Measurements from ENCODE around the gene IGLL1. TPM values are rescaled to one million over a fixed set of nuclear protein-coding genes. Genes with fewer than 3 reads are reported as not detected.
"Not testable (repeated sequence)": the region's sequence is repeated elsewhere in the genome, so short reads cannot be mapped to it uniquely, and the experiment has no call there.

Gene IGLL1
- total and polyA plus RNA-seq, 5 experiments from 2014 or later, result not detected

- Mint-ChIP-seq H3K9me3 (peaks cover 0 to 2% (median 0%) of the 10 kb centered on the region in 9 donors), H3K4me1 (peaks cover 8 to 9% (median 9%) of the 10 kb centered on the region in 4 donors), H3K27me3 (peaks cover 12 to 43% (median 16%) of the 10 kb centered on the region in 5 donors), H3K4me3 (peak overlapping the region; percentile 44 to 84 (median 73)), H3K36me3 (no peaks in the 10 kb centered on the region), H3K27ac (no peak overlapping the region)
- POLR2A ChIA-PET, result no interaction called here
- ATAC-seq, result no peak
- DNase-seq, result peak in 1 of 10 donors; percentile 59
Observed at GRCh38 chr22:23566705-23567475, 13.2 kb downstream of the IGLL1 start.

DNA sequence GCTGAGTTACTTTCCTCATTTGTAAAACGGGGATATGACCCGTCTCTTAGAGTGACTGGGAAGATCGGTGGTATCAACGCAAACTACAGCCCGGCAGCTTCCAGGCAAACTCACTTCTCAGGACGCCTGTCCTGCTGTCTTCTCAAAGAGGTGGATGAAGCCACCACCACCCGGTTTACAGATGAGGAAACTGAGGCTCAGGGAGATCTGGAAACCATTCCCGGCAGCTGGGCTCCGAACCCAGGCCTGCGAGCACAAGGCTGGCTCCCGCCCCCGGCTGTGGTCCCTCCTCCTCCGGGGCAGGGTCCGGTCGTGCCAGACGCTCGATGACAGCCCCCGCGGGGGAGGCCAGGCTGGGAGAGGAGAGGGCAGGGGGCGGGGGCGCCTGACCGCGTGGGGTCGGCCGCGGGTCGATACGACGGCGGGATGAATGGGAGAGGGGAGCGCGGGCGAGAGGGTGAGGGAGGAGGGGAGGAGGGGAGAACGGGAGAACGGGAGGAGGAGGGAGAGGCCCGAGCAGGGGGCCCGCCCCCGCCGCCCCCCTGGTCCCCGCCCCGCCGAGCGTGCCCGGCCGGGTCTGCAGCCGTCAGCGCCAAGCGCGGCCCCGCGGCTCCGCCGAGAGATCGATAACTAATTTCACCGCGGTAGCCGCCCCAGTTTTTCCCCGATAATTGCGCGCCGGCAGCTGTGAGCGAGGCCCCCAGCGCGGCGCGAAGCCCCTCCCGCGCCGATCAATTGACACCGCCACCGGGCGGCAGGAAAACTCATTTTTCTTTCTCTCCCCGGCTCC is 14.0 kb downstream of the IGLL1 start:
- peaks cover 8 to 9% (median 9%) of the 10 kb centered on the region in 4 donors for H3K4me1 Mint-ChIP-seq
- no peaks in the 10 kb centered on the region for H3K36me3 Mint-ChIP-seq
- H3K27ac Mint-ChIP-seq, result peak overlapping the region in 4 of 10 donors; percentile 10 to 88 (median 46)
- POLR2A ChIA-PET, result no interaction called here
- ATAC-seq (peak; percentile 46 to 47), DNase-seq (peak in 1 of 10 donors; percentile 36)
- H3K27me3 Mint-ChIP-seq, result peaks cover 12 to 45% (median 16%) of the 10 kb centered on the region in 5 donors
- H3K4me3 Mint-ChIP-seq, result peak overlapping the region; percentile 77 to 90 (median 88)
- no peaks in the 10 kb centered on the region for H3K9me3 Mint-ChIP-seq

- H3K4me1 Mint-ChIP-seq, result peaks cover 8 to 9% (median 9%) of the 10 kb centered on the region in 4 donors
- ATAC-seq (peak; percentile 49 to 73), DNase-seq (peak in 3 of 10 donors; percentile 5 to 38 (median 9))
- H3K36me3 Mint-ChIP-seq, result no peaks in the 10 kb centered on the region
- H3K27ac Mint-ChIP-seq, result peak overlapping the region in 4 of 10 donors; percentile 10 to 88 (median 57)
- no peaks in the 10 kb centered on the region for H3K9me3 Mint-ChIP-seq
- POLR2A ChIA-PET, result no interaction called here
- H3K27me3 Mint-ChIP-seq, result peaks cover 12 to 45% (median 16%) of the 10 kb centered on the region in 5 donors
- H3K4me3 Mint-ChIP-seq, result peak overlapping the region; percentile 77 to 90 (median 88)
Observed at GRCh38 chr22:23565305-23565914, 14.7 kb downstream of the IGLL1 start.

- H3K4me3 Mint-ChIP-seq, result peak overlapping the region in 3 of 10 donors; percentile 7 to 38 (median 33)
Observed at GRCh38 chr22:23564276-23564675, 15.8 kb downstream of the IGLL1 start.

GRCh38 chr22:23563111-23563510 is 17.0 kb downstream of the IGLL1 start:
- Mint-ChIP-seq H3K9me3 (no peaks in the 10 kb centered on the region), H3K27me3 (peaks cover 12 to 41% (median 20%) of the 10 kb centered on the region in 5 donors), H3K36me3 (no peaks in the 10 kb centered on the region), H3K27ac (no peak overlapping the region), H3K4me1 (peaks cover 8 to 9% (median 9%) of the 10 kb centered on the region in 4 donors), H3K4me3 (no peak overlapping the region)
- ATAC-seq (no peak), DNase-seq (no peak)
- POLR2A ChIA-PET, result no interaction called here

More at GRCh38 chr22:23564276-23564675, 15.8 kb downstream of the IGLL1 start:
- Mint-ChIP-seq H3K4me1 (peaks cover 8 to 9% (median 9%) of the 10 kb centered on the region in 4 donors), H3K27ac (no peak overlapping the region), H3K9me3 (no peaks in the 10 kb centered on the region), H3K36me3 (no peaks in the 10 kb centered on the region), H3K27me3 (peaks cover 12 to 42% (median 16%) of the 10 kb centered on the region in 5 donors)
- DNase-seq (no peak), ATAC-seq (no peak)
- POLR2A ChIA-PET, result no interaction called here

- DNase-seq (no peak), ATAC-seq (no peak)
- Mint-ChIP-seq H3K27ac (no peak overlapping the region), H3K4me1 (peaks cover 5 to 9% (median 9%) of the 10 kb centered on the region in 4 donors), H3K4me3 (peak overlapping the region in 1 of 10 donors; percentile 24), H3K27me3 (peaks cover 9 to 35% (median 14%) of the 10 kb centered on the region in 5 donors), H3K36me3 (no peaks in the 10 kb centered on the region), H3K9me3 (no peaks in the 10 kb centered on the region)
- POLR2A ChIA-PET, result no interaction called here
Observed at GRCh38 chr22:23562186-23562585, 17.9 kb downstream of the IGLL1 start.

GRCh38 chr22:23561025-23561510 is 19.0 kb downstream of the IGLL1 start:
- H3K27me3 Mint-ChIP-seq, result peaks cover 5 to 29% (median 13%) of the 10 kb centered on the region in 5 donors
- H3K4me3 Mint-ChIP-seq, DNase-seq, H3K36me3 Mint-ChIP-seq, H3K27ac Mint-ChIP-seq, H3K4me1 Mint-ChIP-seq, H3K9me3 Mint-ChIP-seq, ATAC-seq, POLR2A ChIA-PET: not testable (repeated sequence)

DNA sequence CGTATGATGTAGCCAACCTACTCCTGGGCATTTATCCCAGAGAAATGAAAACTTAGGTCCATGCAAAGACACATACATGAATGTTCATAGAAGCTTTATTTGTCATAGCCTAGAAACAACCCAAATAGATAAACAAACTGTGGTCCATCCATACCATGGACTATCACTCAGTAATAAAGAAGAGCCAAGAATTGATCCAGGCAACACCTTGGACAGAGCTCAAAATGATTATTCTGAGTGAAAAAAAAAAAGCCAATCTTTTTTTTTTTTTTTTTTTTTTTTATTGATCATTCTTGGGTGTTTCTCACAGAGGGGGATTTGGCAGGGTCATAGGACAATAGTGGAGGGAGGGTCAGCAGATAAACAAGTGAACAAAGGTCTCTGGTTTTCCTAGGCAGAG is 19.9 kb downstream of the IGLL1 start:
- POLR2A ChIA-PET, result not testable (repeated sequence)

GRCh38 chr22:23557467-23557866 is 22.6 kb downstream of the IGLL1 start:
- POLR2A ChIA-PET, result no interaction called here
- H3K4me3 Mint-ChIP-seq, result no peak overlapping the region

More for the DNA sequence above, 19.9 kb downstream of the IGLL1 start:
- ATAC-seq, H3K4me3 Mint-ChIP-seq, H3K4me1 Mint-ChIP-seq, DNase-seq, H3K9me3 Mint-ChIP-seq, H3K27ac Mint-ChIP-seq, H3K36me3 Mint-ChIP-seq: not testable (repeated sequence)
- peaks cover 0 to 23% (median 8%) of the 10 kb centered on the region in 5 donors for H3K27me3 Mint-ChIP-seq

GRCh38 chr22:23557036-23557435 is 23.1 kb downstream of the IGLL1 start:
- no peak overlapping the region for H3K4me3 Mint-ChIP-seq
- H3K4me1 Mint-ChIP-seq, result no peaks in the 10 kb centered on the region
- H3K36me3 Mint-ChIP-seq, result no peaks in the 10 kb centered on the region
- ATAC-seq (no peak), DNase-seq (peak in 1 of 10 donors; percentile 59)
- H3K27ac Mint-ChIP-seq, result no peak overlapping the region
- no peaks in the 10 kb centered on the region for H3K9me3 Mint-ChIP-seq
- peaks cover 0 to 7% (median 3%) of the 10 kb centered on the region in 5 donors for H3K27me3 Mint-ChIP-seq
- POLR2A ChIA-PET, result no interaction called here

More at GRCh38 chr22:23557467-23557866, 22.6 kb downstream of the IGLL1 start:
- DNase-seq, result peak in 1 of 10 donors; percentile 34
- no peak for ATAC-seq
- Mint-ChIP-seq H3K27me3 (peaks cover 0 to 10% (median 3%) of the 10 kb centered on the region in 5 donors), H3K4me1 (no peaks in the 10 kb centered on the region), H3K9me3 (no peaks in the 10 kb centered on the region), H3K36me3 (no peaks in the 10 kb centered on the region), H3K27ac (no peak overlapping the region)

DNA sequence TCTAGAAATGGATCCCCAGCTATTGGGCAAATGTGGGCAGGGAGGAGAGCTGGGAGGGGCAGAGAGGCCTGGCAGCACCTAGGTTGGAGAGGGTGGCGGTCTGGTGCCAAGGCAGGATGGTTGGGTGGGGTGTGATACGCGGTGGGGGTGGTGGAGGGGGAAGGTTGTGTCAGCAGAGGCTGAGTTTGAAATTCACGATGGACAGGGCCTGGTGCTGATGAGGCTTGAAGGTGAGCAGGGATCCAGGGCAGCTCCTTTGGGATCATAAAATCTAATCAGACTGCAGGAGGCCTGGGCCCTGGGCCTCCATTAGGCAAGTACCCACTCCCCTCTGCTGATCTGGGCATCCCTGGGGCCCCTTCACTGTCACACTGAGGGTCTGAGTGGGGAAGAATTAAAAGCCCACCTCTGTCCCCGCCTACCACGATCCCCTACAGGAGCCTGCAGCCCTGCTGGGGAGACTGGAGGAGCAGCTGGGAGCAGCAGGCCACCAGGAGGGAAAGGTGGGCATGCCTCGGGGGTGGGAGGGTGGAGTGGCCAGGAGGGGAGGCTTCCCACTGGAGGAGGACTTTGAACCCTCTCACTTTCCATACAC is 24.0 kb downstream of the IGLL1 start:
- Mint-ChIP-seq H3K4me3 (no peak overlapping the region), H3K9me3 (no peaks in the 10 kb centered on the region), H3K27me3 (peaks cover 0 to 5% (median 3%) of the 10 kb centered on the region in 5 donors), H3K36me3 (no peaks in the 10 kb centered on the region), H3K4me1 (no peaks in the 10 kb centered on the region), H3K27ac (no peak overlapping the region)
- no peak for ATAC-seq
- peak in 1 of 10 donors; percentile 48 for DNase-seq
- POLR2A ChIA-PET, result no interaction called here

GRCh38 chr22:23555118-23555517 is 25.0 kb downstream of the IGLL1 start:
- Mint-ChIP-seq H3K9me3 (no peaks in the 10 kb centered on the region), H3K4me3 (no peak overlapping the region), H3K4me1 (no peaks in the 10 kb centered on the region), H3K36me3 (no peaks in the 10 kb centered on the region), H3K27ac (no peak overlapping the region), H3K27me3 (peaks cover 0 to 5% (median 3%) of the 10 kb centered on the region in 5 donors)
- no peak for ATAC-seq
- POLR2A ChIA-PET, result no interaction called here
- DNase-seq, result no peak
